ENCODE data around the gene SMARCAL1.

DNA sequence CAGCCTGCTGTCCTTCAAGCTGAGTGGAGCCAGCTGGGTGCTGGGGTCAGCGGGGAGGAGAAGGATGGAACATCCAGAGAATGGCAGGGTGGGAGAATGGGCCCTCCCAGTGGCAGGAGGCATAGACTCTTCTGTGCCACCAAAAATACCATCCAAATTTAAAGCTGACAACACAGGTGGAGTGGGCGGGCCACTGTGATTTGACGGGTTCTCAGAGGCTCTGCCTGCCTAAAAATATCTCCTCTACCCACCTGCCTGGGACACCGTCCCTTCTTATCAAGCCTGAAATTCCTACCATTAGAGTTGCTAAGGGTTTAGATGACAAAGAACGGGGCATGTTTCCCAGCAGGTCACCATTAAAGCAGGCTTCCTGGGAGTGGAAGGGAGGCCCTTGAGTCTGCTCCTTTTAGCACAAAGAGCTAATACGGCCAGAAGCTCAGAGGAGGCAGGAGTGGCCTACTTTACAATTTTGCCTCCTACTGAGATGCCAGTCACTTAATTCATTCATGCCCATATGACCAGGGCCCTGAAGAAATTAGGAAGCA, 20.2 kb upstream of the SMARCAL1 start:
- TF ChIP-seq, protein P1, sequence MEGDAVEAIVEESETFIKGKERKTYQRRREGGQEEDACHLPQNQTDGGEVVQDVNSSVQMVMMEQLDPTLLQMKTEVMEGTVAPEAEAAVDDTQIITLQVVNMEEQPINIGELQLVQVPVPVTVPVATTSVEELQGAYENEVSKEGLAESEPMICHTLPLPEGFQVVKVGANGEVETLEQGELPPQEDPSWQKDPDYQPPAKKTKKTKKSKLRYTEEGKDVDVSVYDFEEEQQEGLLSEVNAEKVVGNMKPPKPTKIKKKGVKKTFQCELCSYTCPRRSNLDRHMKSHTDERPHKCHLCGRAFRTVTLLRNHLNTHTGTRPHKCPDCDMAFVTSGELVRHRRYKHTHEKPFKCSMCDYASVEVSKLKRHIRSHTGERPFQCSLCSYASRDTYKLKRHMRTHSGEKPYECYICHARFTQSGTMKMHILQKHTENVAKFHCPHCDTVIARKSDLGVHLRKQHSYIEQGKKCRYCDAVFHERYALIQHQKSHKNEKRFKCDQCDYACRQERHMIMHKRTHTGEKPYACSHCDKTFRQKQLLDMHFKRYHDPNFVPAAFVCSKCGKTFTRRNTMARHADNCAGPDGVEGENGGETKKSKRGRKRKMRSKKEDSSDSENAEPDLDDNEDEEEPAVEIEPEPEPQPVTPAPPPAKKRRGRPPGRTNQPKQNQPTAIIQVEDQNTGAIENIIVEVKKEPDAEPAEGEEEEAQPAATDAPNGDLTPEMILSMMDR (IDR thresholded peaks at IDR 0.05; ENCODE audit: poor library complexity, severe bottlenecking): no peak
- TF ChIP-seq TAF1 (IDR thresholded peaks at IDR 0.05; ENCODE audit: low read depth) (no peak), MXI1 (conservative IDR thresholded peaks at IDR 0.05; ENCODE audit: poor library complexity, severe bottlenecking) (no peak)

All from neural cell (in vitro differentiated cells).